GM20000 (cell line): ENCODE results near the gene CDC5L.
"Not testable (repeated sequence)": the region's sequence is repeated elsewhere in the genome, so short reads cannot be mapped to it uniquely, and the experiment has no call there.

ENCODE experiments used
- DNase-seq: peaks from one replicate; pipeline ENCODE4 v3.0.0; 2012; ENCODE audit warnings: low spot score
- CTCF ChIP-seq: IDR thresholded peaks from 2 replicates; pipeline ENCODE4 v1.5.1; 2012; ENCODE audit warnings: mild to moderate bottlenecking, control low read depth; ENCODE audit errors: extremely low read depth, missing control alignments

The CDC5L gene

GRCh38 chr6:44444853-44445252, 57.3 kb downstream of the CDC5L start:
- DNase-seq = no peak
- no peak for TF ChIP-seq CTCF

- TF ChIP-seq CTCF = no peak
- DNase-seq = no peak
Measured at GRCh38 chr6:44446626-44447300, 59.3 kb downstream of the CDC5L start.

DNA sequence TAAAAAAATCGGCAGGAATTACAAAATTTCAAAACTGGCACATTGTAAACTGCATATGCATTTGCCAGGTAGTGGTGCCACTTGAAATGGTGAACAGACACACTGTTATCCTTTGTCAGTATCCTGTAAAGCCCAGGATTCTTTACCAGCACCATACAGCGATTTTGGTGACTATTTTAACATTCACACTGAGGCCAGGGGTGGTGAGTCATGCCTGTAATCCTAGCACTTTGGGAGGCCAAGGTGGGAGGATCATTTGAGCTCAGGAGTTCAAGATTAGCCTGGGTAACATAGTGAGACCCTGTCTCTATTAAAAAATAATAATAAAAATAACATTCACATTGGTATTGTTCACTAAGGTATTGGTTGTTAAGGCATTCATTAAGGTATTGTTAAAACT, 61.7 kb downstream of the CDC5L start:
- not testable (repeated sequence) for DNase-seq

DNA sequence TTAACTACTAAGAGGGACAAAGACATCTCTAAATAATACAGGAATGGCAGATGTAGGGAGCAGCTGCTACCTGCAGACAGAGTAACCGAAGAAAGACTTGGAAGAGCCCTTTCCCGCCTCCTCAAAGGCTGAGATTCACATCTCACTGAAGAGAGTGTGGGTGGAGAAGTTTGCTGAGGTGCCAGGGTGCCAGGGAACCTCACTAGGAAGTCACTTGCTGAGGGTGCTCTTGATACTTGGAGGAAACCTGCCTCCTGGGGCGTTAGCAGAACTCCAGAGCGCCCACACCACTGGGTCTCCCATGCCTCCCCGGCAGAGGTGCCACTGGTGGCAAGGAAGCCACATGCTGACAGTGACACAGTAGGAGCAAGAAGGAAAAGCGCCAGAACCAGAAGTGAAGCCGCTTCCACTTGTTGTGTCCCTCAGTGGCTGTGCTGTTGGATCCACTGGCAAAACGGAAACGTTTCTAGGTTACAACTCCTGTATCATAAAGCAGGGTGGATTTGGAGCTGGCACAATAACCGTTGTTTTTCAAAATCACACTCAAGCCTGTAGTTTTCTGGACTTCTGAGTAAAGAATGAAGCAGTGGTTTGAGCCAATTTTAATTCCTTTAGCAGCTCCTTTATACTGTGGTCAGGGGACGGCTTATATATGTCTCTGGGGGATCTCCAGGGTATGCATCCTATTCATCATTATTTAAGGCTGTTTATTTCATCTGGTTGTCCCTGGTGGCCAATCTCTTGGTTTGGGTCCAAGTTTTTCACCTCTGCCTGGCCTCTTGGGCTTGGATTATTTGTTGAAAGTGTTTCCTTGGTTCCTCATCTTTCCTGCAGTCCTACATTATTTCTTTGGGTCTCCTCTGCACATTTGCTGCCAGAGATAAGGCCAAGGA, 64.5 kb downstream of the CDC5L start:
- no peak for TF ChIP-seq CTCF
- DNase-seq = no peak

DNA sequence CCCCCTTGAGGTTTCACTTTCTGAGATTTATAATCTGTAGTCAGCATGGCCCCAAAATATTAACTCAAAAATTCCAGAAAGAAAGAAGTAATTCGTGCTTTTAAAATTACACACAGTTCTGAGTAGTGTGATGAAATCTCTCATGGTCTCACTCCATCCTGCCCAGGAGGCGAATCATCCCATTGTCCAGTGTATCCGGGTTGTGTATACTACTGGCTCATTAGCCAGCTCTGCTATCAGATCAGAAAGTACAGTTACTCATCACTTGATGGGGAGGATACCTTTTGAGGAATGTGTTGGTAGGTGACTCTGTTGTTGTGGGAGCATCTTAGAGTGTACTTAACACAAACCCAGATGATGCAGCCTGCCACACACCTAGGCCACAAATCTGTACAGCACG, 65.2 kb downstream of the CDC5L start:
- DNase-seq = no peak
- TF ChIP-seq CTCF = no peak

DNA sequence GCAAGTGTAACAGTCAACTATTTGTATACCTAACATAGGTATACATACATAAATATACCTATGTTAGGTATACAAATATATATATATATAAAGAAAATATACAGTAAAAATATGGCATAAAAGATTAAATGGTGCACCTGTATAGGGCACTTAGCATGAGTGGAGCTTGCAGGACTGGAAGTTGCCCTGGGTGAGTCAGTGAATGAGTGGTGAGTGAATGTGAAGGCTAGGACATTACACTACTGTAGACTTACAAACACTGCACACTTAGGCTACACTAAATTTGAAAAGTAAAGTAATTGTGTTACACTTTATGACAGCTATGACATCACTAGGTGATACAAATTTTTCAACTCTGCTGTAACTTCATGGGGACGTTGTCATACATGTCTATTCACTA, 65.6 kb downstream of the CDC5L start:
- TF ChIP-seq CTCF = no peak
- no peak for DNase-seq

DNA sequence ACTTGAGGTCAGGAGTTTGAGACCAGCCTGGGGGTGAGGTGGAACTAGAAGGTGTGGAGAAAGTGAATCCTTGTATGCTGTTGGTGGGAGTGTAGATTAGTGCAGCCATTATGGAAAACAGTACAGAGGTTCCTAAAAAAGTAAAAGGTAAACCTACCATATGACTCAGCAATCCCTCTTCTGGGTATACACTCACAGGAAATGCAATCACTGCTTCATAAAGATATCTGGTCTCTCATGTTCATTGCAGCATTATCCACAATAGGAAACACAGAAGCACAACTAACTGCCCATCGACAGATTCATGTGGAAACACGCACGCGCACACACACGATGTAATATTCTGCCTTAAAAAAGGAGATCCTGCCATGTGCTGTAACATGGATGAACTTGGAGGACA, 66.7 kb downstream of the CDC5L start:
- TF ChIP-seq CTCF = no peak

More for the DNA sequence above, 66.7 kb downstream of the CDC5L start:
- DNase-seq = no peak
